ENCODE results near the gene TJP1. TPM values are rescaled to one million over a fixed set of nuclear protein-coding genes. Genes with fewer than 3 reads are reported as not detected.

The TJP1 gene
- total RNA-seq, 1 experiment from 2014 or later, result 140 TPM

DNA sequence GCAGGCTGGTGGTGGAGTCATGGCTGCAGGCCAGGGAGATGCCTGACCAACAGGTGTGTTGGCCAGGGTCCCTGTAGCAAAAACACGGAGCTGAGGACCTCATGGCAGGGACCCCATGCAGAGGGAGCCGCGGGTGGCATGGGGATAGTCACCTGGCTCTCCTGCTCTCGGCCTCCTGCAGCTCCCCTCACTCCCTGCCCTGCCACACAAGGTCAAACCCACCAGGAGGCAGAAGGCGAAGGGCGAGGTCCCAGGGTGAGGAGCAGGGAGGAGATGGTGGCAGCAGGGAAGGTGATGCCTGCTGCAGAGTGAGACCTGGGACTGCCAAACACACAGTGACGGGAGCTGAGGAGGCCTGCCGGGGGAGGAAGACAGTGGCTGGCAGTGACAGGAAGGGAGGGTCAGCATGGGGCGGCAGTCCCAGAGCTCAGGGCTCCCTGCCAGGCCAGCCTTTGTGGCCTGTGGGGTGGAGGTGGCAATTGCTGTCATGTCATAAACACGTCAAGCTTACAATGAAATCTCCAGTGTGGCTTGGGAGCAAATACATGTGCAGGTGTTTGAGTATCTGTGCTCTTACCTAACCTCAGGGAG lies 144.3 kb downstream of the TJP1 start:
- Mint-ChIP-seq H3K36me3 (ENCODE audit: insufficient read depth in 1 of 3, low read depth in 3 of 3) (peaks cover 0 to 8% (median 5%) of the 10 kb centered on the region in 3 experiments; a peak in 3 of 7 replicates), H3K9me3 (peaks cover 0 to 2% of the 10 kb centered on the region in 2 experiments; a peak in 2 of 5 replicates), H3K4me1 (peaks cover 22 to 26% of the 10 kb centered on the region in 2 experiments), H3K27ac (peak overlapping the region in 2 of 3 experiments; percentile 48 to 79; a peak in 2 of 7 replicates), H3K27me3 (ENCODE audit: low read depth) (peaks cover 7% of the 10 kb centered on the region), H3K4me3 (no peak overlapping the region)
- Histone ChIP-seq H3K56ac (ENCODE audit: insufficient read length, low read depth, low read length) (no peak overlapping the region), H2BK20ac (ENCODE audit: low read depth, low read length, poor library complexity, severe bottlenecking) (no peak overlapping the region), H4K8ac (replicated peaks; ENCODE audit: insufficient read length, low read depth, low read length) (no peak overlapping the region), H3K23me2 (ENCODE audit: insufficient read length, low read depth, low read length, poor library complexity, severe bottlenecking) (peaks cover 12% of the 10 kb centered on the region), H3K23ac (ENCODE audit: insufficient read length, low read depth, low read length) (no peak overlapping the region), H3K9ac (ENCODE audit: extremely low read depth, insufficient read length, low read length) (no peak overlapping the region), H4K5ac (ENCODE audit: insufficient read length, low read depth, low read length) (no peak overlapping the region), H2BK12ac (ENCODE audit: insufficient read length, low read depth, low read length) (no peak overlapping the region), H2AFZ (ENCODE audit: low read length) (no peak overlapping the region), H2BK120ac (ENCODE audit: low read depth, low read length, poor library complexity, severe bottlenecking) (no peak overlapping the region), H3K18ac (ENCODE audit: insufficient read length, low read depth, low read length) (no peak overlapping the region), H3K14ac (ENCODE audit: insufficient read depth, low read length) (peak overlapping the region; percentile 32; the same call in 1 of the 2 replicates), H2AK5ac (ENCODE audit: insufficient read length, low read length) (no peak overlapping the region), H3K9me3 (ENCODE audit: control insufficient read depth, low read depth, low read length) (no peaks in the 10 kb centered on the region), H2BK5ac (ENCODE audit: insufficient read length, low read length) (no peak overlapping the region), H3K79me1 (ENCODE audit: insufficient read depth, low read depth, low read length, poor library complexity, severe bottlenecking) (no peaks in the 10 kb centered on the region), H3K4ac (ENCODE audit: low read depth, low read length) (no peak overlapping the region), H3K27ac (ENCODE audit: insufficient read length, low read depth, low read length) (no peak overlapping the region), H4K91ac (ENCODE audit: insufficient read length, low read depth, low read length) (no peak overlapping the region), H3K79me2 (ENCODE audit: insufficient read depth, low read length) (no peaks in the 10 kb centered on the region), H3K27me3 (ENCODE audit: insufficient read depth, low read length) (no peaks in the 10 kb centered on the region), H3K4me2 (ENCODE audit: insufficient read depth, insufficient read length, low read length) (no peak overlapping the region), H4K20me1 (ENCODE audit: control insufficient read depth, insufficient read depth, insufficient read length) (no peaks in the 10 kb centered on the region), H3K4me1 (ENCODE audit: insufficient read depth, low read length) (no peaks in the 10 kb centered on the region; the same call in 1 of the 2 replicates), H3T11ph (ENCODE audit: low read length) (no peak overlapping the region), H2BK15ac (ENCODE audit: low read depth, low read length) (no peak overlapping the region)
- DNase-seq, result peak; percentile 29
- WGBS (ENCODE audit: extremely low coverage, insufficient read length, low lambda C conversion rate), result no CpG with 5 or more reads among the region's 10 CpGs
- TF ChIP-seq, protein P1, sequence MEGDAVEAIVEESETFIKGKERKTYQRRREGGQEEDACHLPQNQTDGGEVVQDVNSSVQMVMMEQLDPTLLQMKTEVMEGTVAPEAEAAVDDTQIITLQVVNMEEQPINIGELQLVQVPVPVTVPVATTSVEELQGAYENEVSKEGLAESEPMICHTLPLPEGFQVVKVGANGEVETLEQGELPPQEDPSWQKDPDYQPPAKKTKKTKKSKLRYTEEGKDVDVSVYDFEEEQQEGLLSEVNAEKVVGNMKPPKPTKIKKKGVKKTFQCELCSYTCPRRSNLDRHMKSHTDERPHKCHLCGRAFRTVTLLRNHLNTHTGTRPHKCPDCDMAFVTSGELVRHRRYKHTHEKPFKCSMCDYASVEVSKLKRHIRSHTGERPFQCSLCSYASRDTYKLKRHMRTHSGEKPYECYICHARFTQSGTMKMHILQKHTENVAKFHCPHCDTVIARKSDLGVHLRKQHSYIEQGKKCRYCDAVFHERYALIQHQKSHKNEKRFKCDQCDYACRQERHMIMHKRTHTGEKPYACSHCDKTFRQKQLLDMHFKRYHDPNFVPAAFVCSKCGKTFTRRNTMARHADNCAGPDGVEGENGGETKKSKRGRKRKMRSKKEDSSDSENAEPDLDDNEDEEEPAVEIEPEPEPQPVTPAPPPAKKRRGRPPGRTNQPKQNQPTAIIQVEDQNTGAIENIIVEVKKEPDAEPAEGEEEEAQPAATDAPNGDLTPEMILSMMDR (conservative IDR thresholded peaks at IDR 0.05), result no peak
